ENCODE data around the gene UBL4A.

Gene UBL4A

DNA sequence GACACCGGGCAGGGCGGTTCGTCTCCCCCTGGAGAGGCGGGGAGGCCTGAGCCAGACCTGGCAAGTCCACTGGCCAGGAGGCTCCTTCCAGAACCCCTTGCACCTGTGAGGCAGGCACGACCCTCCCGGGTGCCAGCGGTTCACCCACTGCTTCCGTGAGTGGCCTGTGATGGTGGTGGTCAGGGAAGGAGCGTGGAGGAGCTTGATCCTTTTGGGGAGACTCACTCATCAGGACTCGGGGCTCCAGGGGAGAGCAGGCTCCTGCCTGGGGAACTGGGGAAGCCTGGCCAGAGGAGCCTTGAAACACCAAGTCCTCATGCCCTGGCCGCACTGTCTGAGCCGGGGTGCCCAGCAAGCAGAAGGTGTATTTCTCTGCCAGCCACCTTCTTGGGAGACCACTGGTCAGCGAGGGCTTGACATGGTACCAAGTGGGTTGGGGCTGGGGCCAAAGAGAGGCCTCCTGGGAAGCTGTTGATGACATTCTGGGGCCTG lies 41.6 kb downstream of the UBL4A start:
- peak overlapping the region; percentile 59 for H3K4me3 ChIP-seq (replicated peaks; ENCODE audit: low read depth, low read length)
- TF ChIP-seq CTCF (IDR thresholded peaks at IDR 0.05; ENCODE audit: low read depth, low read length, missing control alignments), result no peak
- no peak for DNase-seq (ENCODE audit: extremely low read depth, low read depth)

DNA sequence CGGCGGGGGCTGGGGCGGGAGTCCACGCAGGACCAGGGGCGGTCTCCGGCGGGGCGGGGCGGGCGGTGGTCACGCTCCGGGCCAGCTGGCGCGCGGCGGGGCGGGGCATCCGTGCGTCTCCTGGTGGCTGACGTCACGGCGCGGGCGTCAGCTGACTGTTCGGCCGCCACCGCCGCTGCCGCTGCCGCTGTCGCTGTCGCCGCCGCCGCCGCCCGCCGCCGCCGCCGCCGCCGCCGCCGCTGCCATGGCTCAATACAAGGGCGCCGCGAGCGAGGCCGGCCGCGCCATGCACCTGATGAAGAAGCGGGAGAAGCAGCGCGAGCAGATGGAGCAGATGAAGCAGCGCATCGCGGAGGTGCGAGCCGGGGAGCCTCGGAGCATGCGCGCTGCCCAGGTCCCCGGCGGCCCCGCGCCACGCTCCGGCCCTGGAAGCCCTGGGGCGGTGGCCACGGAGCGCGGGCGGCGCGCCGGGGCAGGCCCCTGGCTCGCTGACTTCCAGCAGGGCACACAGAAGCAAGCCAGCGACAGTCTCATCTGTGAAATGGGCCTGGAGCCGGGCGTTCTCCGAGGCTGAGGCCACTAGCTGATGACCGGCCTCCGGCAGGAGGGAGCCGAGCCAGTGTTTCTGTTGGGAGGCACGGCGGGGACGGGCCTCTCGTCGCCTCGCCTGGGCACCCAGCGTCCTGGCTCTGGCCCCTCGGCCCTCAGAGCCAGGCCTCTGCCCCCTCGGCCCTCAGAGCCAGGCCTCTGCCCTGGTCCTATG lies 42.2 kb downstream of the UBL4A start, which contains the start of gene FAM50A:
FAM50A (plus strand) TSS at position 150 of the 763 bp plus-strand sequence; CDS start at position 245, 95 bp downstream.
- H3K4me3 ChIP-seq (replicated peaks; ENCODE audit: low read depth, low read length), result peak within 1 kb of the TSS; percentile 59
- DNase-seq (ENCODE audit: extremely low read depth, low read depth), result no peak
- TF ChIP-seq CTCF (IDR thresholded peaks at IDR 0.05; ENCODE audit: low read depth, low read length, missing control alignments), result no peak

DNA sequence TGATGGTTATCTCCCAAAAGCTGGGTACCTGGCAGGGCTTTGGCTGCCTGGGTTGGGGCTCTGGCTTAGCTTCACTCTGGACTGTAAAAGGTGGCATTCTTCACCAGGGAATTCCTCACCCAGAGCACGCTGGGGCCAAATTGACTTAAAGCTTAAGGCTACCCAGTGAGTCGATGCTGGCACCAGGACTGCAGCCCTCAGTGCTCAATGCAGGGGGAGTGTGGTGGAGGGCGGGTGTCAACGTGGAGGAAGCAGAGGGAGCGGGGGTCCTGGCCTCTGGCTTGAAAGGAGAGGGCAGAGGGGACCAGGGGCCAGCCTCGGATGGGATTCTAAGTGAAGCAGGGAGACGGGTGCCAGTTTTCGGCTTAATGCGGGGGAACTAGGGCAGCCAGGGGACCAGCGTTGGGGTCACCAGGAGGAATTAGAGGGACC lies 42.9 kb downstream of the UBL4A start:
- no peak for DNase-seq (ENCODE audit: extremely low read depth, low read depth)
- no peak for TF ChIP-seq CTCF (IDR thresholded peaks at IDR 0.05; ENCODE audit: low read depth, low read length, missing control alignments)
- 0 out of 2 replicates have a peak overlapping the region, but pooled peaks have one; percentile 17 for H3K4me3 ChIP-seq (replicated peaks; ENCODE audit: low read depth, low read length)

DNA sequence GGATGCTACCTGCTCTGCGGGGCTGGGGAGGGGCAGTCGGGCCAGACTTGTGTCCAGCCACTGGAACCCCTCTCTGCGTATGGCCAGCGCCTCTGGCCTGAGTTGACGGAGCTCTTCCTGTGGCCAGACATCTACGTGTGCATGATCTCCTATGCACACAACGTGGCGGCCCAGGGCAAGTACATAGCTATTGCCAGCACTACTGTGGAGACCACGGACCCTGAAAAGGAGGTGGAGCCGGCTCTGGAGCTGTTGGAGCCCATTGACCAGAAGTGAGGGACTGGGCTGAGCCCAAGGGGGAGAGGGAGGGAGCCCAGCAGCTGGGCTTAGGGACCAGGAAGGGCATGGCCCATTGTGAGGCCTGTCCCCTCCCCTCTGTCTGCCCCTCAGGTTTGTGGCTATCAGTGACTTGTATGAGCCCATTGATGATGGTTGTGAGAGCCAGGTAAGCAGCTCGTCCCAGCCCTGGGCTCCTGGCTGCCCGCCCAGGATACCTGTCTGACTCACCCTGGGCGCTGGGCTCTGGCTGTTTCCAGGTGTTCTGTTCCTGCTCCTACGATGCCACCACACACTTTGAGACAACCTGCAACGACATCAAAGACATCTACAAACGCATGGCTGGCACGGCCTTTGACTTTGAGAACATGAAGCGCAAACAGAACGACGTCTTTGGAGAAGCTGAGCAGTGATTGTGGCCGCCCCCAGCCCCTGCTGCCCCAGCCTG lies 44.3 kb downstream of the UBL4A start:
- no peak overlapping the region for H3K4me3 ChIP-seq (replicated peaks; ENCODE audit: low read depth, low read length)
- TF ChIP-seq CTCF (IDR thresholded peaks at IDR 0.05; ENCODE audit: low read depth, low read length, missing control alignments), result no peak
- no peak for DNase-seq (ENCODE audit: extremely low read depth, low read depth)

DNA sequence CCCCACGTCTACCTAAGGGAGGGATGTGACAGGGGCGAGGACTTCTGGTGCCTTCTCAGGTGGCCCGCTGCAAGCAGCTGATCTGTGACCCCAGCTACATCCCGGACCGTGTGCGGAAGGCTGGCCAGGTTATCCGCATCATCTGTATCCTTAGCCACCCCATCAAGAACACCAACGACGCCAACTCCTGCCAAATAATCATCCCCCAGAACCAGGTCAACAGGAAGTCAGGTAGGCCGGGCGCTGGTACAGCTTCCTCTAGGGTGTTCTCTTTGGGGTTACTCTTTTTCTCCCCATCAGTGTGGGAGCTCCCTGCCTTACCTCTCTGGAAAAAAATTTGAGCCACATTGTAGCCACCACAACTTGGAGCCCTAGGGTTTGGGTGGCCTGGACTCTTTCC lies 44.9 kb downstream of the UBL4A start:
- DNase-seq (ENCODE audit: extremely low read depth, low read depth), result no peak
- H3K4me3 ChIP-seq (replicated peaks; ENCODE audit: low read depth, low read length), result no peak overlapping the region
- no peak for TF ChIP-seq CTCF (IDR thresholded peaks at IDR 0.05; ENCODE audit: low read depth, low read length, missing control alignments)

GRCh38 chrX:154440623-154441357 lies 45.6 kb downstream of the UBL4A start:
- H3K4me3 ChIP-seq (replicated peaks; ENCODE audit: low read depth, low read length), result no peak overlapping the region
- DNase-seq (ENCODE audit: extremely low read depth, low read depth), result no peak
- no peak for TF ChIP-seq CTCF (IDR thresholded peaks at IDR 0.05; ENCODE audit: low read depth, low read length, missing control alignments)

All from HFF-Myc (cell line).